Measurements from ENCODE around the gene PFDN1. TPM values are rescaled to one million over a fixed set of nuclear protein-coding genes. Genes with fewer than 3 reads are reported as not detected.

PFDN1 gene
- total and polyA plus RNA-seq, 10 of the 15 experiments (the other 5 are each of a cell fraction or from before 2014, with no cell fraction given), result 62.9 to 193 (median 102) TPM

GRCh38 chr5:140347360-140347759, 44.5 kb upstream of the PFDN1 start (continued):
- TF ChIP-seq, protein P1, sequence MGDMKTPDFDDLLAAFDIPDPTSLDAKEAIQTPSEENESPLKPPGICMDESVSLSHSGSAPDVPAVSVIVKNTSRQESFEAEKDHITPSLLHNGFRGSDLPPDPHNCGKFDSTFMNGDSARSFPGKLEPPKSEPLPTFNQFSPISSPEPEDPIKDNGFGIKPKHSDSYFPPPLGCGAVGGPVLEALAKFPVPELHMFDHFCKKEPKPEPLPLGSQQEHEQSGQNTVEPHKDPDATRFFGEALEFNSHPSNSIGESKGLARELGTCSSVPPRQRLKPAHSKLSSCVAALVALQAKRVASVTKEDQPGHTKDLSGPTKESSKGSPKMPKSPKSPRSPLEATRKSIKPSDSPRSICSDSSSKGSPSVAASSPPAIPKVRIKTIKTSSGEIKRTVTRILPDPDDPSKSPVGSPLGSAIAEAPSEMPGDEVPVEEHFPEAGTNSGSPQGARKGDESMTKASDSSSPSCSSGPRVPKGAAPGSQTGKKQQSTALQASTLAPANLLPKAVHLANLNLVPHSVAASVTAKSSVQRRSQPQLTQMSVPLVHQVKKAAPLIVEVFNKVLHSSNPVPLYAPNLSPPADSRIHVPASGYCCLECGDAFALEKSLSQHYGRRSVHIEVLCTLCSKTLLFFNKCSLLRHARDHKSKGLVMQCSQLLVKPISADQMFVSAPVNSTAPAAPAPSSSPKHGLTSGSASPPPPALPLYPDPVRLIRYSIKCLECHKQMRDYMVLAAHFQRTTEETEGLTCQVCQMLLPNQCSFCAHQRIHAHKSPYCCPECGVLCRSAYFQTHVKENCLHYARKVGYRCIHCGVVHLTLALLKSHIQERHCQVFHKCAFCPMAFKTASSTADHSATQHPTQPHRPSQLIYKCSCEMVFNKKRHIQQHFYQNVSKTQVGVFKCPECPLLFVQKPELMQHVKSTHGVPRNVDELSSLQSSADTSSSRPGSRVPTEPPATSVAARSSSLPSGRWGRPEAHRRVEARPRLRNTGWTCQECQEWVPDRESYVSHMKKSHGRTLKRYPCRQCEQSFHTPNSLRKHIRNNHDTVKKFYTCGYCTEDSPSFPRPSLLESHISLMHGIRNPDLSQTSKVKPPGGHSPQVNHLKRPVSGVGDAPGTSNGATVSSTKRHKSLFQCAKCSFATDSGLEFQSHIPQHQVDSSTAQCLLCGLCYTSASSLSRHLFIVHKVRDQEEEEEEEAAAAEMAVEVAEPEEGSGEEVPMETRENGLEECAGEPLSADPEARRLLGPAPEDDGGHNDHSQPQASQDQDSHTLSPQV (IDR thresholded peaks at IDR 0.05), result no peak

DNA sequence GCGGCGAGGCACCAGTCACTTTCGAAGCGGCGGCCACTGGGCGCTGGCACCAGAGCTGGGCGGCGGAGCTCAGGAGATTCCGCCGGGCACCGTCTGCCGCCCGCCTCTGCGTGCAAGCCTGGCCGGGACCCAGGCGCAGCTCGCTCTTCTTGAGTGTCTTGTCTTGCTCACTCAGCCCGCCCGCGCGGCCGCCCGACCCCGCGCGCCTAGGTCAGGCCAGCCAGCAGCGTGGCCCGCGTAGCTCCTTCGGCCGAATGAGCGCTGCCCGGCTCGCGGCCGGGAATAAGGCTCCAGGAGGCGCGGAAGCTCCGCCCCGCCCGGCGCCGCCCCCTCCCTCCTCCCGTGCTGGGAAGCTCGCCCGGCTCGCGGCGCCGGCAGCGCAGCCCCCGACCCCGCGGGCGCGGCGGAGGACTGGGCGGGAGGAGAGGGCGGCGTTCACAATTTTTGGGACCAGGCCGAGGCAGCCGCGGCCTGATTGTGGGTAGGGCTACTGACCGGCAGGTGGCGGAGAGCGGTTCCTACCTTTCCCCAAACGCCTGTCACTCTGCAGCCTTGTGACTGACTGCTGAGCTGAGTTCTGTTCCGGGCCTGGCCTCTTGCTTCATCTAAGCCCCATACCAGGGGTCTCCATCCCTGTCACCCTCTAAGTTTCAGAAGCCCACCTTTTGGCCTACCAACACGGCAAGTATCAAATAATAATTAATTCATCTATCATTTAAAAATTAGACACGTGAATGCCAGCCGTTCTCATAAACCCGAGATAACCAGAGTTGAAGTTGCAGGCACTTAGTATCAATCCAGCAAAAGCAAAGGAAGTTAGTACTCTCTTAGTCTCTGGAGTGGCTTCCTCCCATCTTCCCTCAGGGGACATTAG, 43.7 kb upstream of the PFDN1 start, which contains the start of gene HBEGF:
TSS of gene HBEGF (minus strand) at position 256 of the 874 bp plus-strand sequence. CDS start 275 bp downstream, outside the sequence.
- Histone ChIP-seq H3K27me3 (replicated peaks in 1 of 2; ENCODE audit: control insufficient read depth in 2 of 2, insufficient read depth in 2 of 2, low read length in 1 of 2) (no peaks in the 10 kb centered on the region; a peak in 1 of 4 replicates), H3K27ac (ENCODE audit: control insufficient read depth, insufficient read depth) (no peak within 1 kb of the TSS), H4K20me1 (ENCODE audit: control insufficient read depth, insufficient read depth) (no peaks in the 10 kb centered on the region), H3K36me3 (ENCODE audit: control insufficient read depth in 2 of 2, insufficient read depth in 2 of 2, low read length in 1 of 2) (no peaks in the 10 kb centered on the region), H3K4me3 (peak within 1 kb of the TSS; percentile 66; the same call in 1 of the 2 replicates), H3K79me2 (ENCODE audit: control insufficient read depth, insufficient read depth, low read length) (peaks cover 3% of the 10 kb centered on the region), H3K9ac (ENCODE audit: control insufficient read depth, insufficient read depth, low read length) (peak within 1 kb of the TSS; percentile 48; the same call in 1 of the 2 replicates), H3K4me1 (ENCODE audit: control insufficient read depth, insufficient read depth, low read length) (peaks cover 27% of the 10 kb centered on the region), H3K9me3 (replicated peaks; ENCODE audit: control insufficient read depth, insufficient read depth, low read length) (no peaks in the 10 kb centered on the region), H2AFZ (ENCODE audit: control insufficient read depth, low read depth, low read length) (peak within 1 kb of the TSS; percentile 75), H3K4me2 (ENCODE audit: control insufficient read depth, insufficient read depth) (peak within 1 kb of the TSS; percentile 99)
- DNase-seq (ENCODE audit: low read depth, low spot score), result no peak
- SMC1A ChIA-PET (ENCODE audit: uncharacterized antibody, unreplicated experiment), result interaction anchor here (1.2 to 12.2 kb wide), 11 partner anchors 8 to 372 kb away, joined by 3 to 345 read pairs (median 4); no protein-coding TSS in a partner anchor
- RAD21 ChIA-PET (ENCODE audit: unreplicated experiment), result interaction anchor here (0.8 to 9.2 kb wide), 14 partner anchors 9 to 201 kb away, joined by 3 to 131 read pairs (median 4); partner anchors contain the start of gene EIF4EBP3
- in situ Hi-C loops (cut with MboI), result no loop called here
- no TSS peak for BruUV-seq (replicated peaks)
- peak; percentile 88 for FAIRE-seq
- peak; percentile 80 for ATAC-seq
- POLR2A ChIA-PET, result interaction anchor here (1.1 to 1.9 kb wide), 9 partner anchors 10 to 107 kb away, joined by 3 to 8 read pairs (median 5); partner anchors contain the start of gene PFDN1
- intact Hi-C loops (cut with micrococcal nuclease; ENCODE audit: unreplicated experiment), result loop anchor here (5.0 kb wide), 1 partner anchor 44 kb away; the partner anchor contains the start of gene PFDN1
- CTCF ChIA-PET, result interaction anchor here (0.6 to 16.9 kb wide), 24 partner anchors 8 to 365 kb away, joined by 3 to 774 read pairs (median 4); partner anchors contain the start of genes ANKHD1, PFDN1 and SLC4A9
- WGBS (ENCODE audit: insufficient coverage, insufficient replicate concordance, low lambda C conversion rate, missing lambda C conversion rate), result under 1% methylated on average over 48 of the region's 72 CpGs
- TF ChIP-seq POLR2A (IDR thresholded peaks at IDR 0.05; ENCODE audit: low read depth, low read length) (peak; percentile 62), JUND (IDR thresholded peaks at IDR 0.05; ENCODE audit: low read depth, low read length) (no peak), STAT1 (conservative IDR thresholded peaks at IDR 0.05) (no peak), SUPT20H (IDR thresholded peaks at IDR 0.05; ENCODE audit: borderline replicate concordance, control insufficient read depth, low read depth, low read length) (no peak), IKZF1 (conservative IDR thresholded peaks at IDR 0.05) (peak; percentile 29; the same call in 1 of the 2 replicates), ZZZ3 (IDR thresholded peaks at IDR 0.05; ENCODE audit: control insufficient read depth, insufficient read length, low read depth) (no peak), ZNF24 (IDR thresholded peaks at IDR 0.05) (no peak), MEF2A (IDR thresholded peaks at IDR 0.05; ENCODE audit: insufficient read depth, low read depth, low read length) (no peak), TCF3 (IDR thresholded peaks at IDR 0.05; ENCODE audit: borderline replicate concordance, insufficient read depth, low read depth, low read length) (no peak), BHLHE40 (IDR thresholded peaks at IDR 0.05; ENCODE audit: borderline replicate concordance in 1 of 2, low read depth in 2 of 2, low read length in 1 of 2) (peak in 1 of 2 experiments; percentile 43; a peak in 1 of 4 replicates), YBX1 (IDR thresholded peaks at IDR 0.05) (no peak), HCFC1 (IDR thresholded peaks at IDR 0.05; ENCODE audit: low read length) (no peak)
- TF ChIP-seq, protein P2, sequence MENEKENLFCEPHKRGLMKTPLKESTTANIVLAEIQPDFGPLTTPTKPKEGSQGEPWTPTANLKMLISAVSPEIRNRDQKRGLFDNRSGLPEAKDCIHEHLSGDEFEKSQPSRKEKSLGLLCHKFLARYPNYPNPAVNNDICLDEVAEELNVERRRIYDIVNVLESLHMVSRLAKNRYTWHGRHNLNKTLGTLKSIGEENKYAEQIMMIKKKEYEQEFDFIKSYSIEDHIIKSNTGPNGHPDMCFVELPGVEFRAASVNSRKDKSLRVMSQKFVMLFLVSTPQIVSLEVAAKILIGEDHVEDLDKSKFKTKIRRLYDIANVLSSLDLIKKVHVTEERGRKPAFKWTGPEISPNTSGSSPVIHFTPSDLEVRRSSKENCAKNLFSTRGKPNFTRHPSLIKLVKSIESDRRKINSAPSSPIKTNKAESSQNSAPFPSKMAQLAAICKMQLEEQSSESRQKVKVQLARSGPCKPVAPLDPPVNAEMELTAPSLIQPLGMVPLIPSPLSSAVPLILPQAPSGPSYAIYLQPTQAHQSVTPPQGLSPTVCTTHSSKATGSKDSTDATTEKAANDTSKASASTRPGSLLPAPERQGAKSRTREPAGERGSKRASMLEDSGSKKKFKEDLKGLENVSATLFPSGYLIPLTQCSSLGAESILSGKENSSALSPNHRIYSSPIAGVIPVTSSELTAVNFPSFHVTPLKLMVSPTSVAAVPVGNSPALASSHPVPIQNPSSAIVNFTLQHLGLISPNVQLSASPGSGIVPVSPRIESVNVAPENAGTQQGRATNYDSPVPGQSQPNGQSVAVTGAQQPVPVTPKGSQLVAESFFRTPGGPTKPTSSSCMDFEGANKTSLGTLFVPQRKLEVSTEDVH (IDR thresholded peaks at IDR 0.05; ENCODE audit: low read depth, partially characterized antibody), result no peak
